OCI-LY3 (cell line): ENCODE measurements around the gene FBXO46.

Experiments
- CTCF ChIP-seq: fragments of 200-600, 300-600 bp; sonication (generic); IDR thresholded peaks from 2 replicates; pipeline ENCODE4 v1.5.1; 2014; ENCODE audit warnings: antibody characterized with exemption, low read length, low read depth
- EZH2phosphoT487 ChIP-seq: fragments of 200-600 bp; shearing (Covaris generic); IDR thresholded peaks from 2 replicates; pipeline ENCODE4 v1.6.1; 2018; ENCODE audit warnings: antibody characterized with exemption, mixed run types, low read depth

GRCh38 chr19:45674946-45675345 is 55.8 kb downstream of the FBXO46 start:
- TF ChIP-seq CTCF, result no peak
- TF ChIP-seq EZH2phosphoT487, result no peak
